Panc1 (cell line): ENCODE measurements around the gene BRCA2.

Experiments used
- POLR2AphosphoS5 ChIP-seq: IDR thresholded peaks from 2 replicates; pipeline ENCODE4 v1.6.1; 2012; ENCODE audit warnings: mild to moderate bottlenecking, low read depth, low read length, moderate library complexity
- TF ChIP-seq, protein P1 (sequence below): fragments of 450-650 bp; IDR thresholded peaks from 2 replicates; pipeline ENCODE4 v1.5.1; 2017; ENCODE audit warnings: mild to moderate bottlenecking
- TF ChIP-seq, protein P2 (sequence below), 2 experiments: IDR thresholded peaks; 2 replicates each; pipeline ENCODE4 v1.6.1; 2011 to 2012; ENCODE audit warnings: low read depth in 2 of 2, control low read depth in 1 of 2, low read length in 1 of 2, mild to moderate bottlenecking in 1 of 2, moderate library complexity in 1 of 2; ENCODE audit not compliant: insufficient read depth in 1 of 2

DNA sequence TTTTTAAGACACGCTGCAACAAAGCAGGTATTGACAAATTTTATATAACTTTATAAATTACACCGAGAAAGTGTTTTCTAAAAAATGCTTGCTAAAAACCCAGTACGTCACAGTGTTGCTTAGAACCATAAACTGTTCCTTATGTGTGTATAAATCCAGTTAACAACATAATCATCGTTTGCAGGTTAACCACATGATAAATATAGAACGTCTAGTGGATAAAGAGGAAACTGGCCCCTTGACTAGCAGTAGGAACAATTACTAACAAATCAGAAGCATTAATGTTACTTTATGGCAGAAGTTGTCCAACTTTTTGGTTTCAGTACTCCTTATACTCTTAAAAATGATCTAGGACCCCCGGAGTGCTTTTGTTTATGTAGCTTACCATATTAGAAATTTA, 1.2 kb downstream of the BRCA2 start:
- TF ChIP-seq, protein P1, sequence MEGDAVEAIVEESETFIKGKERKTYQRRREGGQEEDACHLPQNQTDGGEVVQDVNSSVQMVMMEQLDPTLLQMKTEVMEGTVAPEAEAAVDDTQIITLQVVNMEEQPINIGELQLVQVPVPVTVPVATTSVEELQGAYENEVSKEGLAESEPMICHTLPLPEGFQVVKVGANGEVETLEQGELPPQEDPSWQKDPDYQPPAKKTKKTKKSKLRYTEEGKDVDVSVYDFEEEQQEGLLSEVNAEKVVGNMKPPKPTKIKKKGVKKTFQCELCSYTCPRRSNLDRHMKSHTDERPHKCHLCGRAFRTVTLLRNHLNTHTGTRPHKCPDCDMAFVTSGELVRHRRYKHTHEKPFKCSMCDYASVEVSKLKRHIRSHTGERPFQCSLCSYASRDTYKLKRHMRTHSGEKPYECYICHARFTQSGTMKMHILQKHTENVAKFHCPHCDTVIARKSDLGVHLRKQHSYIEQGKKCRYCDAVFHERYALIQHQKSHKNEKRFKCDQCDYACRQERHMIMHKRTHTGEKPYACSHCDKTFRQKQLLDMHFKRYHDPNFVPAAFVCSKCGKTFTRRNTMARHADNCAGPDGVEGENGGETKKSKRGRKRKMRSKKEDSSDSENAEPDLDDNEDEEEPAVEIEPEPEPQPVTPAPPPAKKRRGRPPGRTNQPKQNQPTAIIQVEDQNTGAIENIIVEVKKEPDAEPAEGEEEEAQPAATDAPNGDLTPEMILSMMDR = no peak
- no peak for TF ChIP-seq POLR2AphosphoS5
- TF ChIP-seq, protein P2, sequence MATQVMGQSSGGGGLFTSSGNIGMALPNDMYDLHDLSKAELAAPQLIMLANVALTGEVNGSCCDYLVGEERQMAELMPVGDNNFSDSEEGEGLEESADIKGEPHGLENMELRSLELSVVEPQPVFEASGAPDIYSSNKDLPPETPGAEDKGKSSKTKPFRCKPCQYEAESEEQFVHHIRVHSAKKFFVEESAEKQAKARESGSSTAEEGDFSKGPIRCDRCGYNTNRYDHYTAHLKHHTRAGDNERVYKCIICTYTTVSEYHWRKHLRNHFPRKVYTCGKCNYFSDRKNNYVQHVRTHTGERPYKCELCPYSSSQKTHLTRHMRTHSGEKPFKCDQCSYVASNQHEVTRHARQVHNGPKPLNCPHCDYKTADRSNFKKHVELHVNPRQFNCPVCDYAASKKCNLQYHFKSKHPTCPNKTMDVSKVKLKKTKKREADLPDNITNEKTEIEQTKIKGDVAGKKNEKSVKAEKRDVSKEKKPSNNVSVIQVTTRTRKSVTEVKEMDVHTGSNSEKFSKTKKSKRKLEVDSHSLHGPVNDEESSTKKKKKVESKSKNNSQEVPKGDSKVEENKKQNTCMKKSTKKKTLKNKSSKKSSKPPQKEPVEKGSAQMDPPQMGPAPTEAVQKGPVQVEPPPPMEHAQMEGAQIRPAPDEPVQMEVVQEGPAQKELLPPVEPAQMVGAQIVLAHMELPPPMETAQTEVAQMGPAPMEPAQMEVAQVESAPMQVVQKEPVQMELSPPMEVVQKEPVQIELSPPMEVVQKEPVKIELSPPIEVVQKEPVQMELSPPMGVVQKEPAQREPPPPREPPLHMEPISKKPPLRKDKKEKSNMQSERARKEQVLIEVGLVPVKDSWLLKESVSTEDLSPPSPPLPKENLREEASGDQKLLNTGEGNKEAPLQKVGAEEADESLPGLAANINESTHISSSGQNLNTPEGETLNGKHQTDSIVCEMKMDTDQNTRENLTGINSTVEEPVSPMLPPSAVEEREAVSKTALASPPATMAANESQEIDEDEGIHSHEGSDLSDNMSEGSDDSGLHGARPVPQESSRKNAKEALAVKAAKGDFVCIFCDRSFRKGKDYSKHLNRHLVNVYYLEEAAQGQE (IDR thresholded peaks at IDR 0.05; ENCODE audit: insufficient read depth in 1 of 2, low read depth in 2 of 2, low read length in 1 of 2) = no peak
